ENCODE data around the gene GOT1. TPM values are rescaled to one million over a fixed set of nuclear protein-coding genes. Genes with fewer than 3 reads are reported as not detected.

Gene GOT1
- total RNA-seq, 2 donors from 2014 or later, result 13.2 to 13.4 TPM

- DNase-seq (ENCODE audit: low spot score), result no peak
- intact Hi-C loops (cut with DNase I), result no loop called here
Measured at GRCh38 chr10:99410146-99410545, 20.3 kb downstream of the GOT1 start.

GRCh38 chr10:99406149-99406548 is 24.3 kb downstream of the GOT1 start:
- no peak for DNase-seq (ENCODE audit: low spot score)
- intact Hi-C loops (cut with DNase I), result no loop called here

- intact Hi-C loops (cut with DNase I), result no loop called here
- no peak for DNase-seq (ENCODE audit: low spot score)
Measured at GRCh38 chr10:99403674-99404073, 26.8 kb downstream of the GOT1 start.

- intact Hi-C loops (cut with DNase I), result no loop called here
- DNase-seq (ENCODE audit: low spot score), result no peak
Measured at GRCh38 chr10:99399664-99400063, 30.8 kb downstream of the GOT1 start.

DNA sequence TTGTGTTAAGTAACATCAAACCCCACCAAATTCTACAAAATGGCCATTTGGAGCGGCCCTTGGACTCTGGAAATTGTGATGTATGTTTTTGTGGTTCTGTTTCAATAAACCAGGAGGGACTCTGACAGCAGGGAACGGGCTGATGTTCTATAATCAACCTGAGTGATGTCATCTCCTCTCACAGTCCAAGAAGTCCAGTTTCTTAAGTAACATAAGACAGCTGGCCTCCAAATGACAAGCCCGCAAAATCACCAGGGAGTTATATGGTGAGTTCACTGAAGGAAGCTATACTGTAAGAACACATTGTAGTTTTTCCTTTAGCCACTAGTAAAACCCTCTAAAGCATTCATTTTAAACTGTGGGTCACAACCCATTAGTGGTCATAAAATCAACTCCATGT is 34.0 kb downstream of the GOT1 start:
- DNase-seq (ENCODE audit: low spot score), result no peak
- intact Hi-C loops (cut with DNase I), result no loop called here

- DNase-seq (ENCODE audit: low spot score), result no peak
- intact Hi-C loops (cut with DNase I), result no loop called here
Measured at GRCh38 chr10:99395750-99396445, 34.5 kb downstream of the GOT1 start.

DNA sequence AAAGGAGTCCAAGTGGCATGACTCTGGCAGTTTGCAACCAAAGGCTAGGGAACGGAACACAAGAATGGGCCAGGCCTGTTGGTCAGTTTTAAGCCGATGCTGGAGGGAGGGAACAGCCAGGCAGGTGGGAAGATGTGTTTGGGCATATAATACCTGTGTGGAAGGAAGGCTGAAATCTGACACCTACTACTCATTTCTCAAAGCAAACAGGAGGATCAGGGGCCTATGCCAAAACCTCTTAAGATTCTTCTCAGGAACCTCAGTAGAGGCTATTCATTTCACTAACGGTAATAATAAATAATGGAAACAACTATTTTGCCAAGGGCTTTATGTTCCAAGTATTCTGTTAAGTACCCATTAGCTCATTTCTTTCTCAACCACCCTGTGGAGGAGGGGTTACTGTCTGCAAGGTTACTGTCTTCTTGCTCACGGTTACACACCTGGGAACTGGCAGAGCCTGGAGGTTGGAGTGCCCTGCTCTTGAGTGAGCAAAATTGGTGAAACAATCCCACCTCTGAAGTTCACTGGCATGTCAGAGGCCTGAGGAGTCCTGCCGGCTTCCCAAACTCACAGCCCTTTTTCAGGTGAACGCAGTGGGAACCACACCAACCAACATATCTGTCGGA is 35.5 kb downstream of the GOT1 start:
- no peak for DNase-seq (ENCODE audit: low spot score)
- intact Hi-C loops (cut with DNase I), result no loop called here

GRCh38 chr10:99394256-99394655 is 36.2 kb downstream of the GOT1 start:
- no peak for DNase-seq (ENCODE audit: low spot score)

GRCh38 chr10:99393683-99394082 is 36.7 kb downstream of the GOT1 start:
- intact Hi-C loops (cut with DNase I), result no loop called here
- no peak for DNase-seq (ENCODE audit: low spot score)

More at GRCh38 chr10:99394256-99394655, 36.2 kb downstream of the GOT1 start:
- intact Hi-C loops (cut with DNase I), result no loop called here

GRCh38 chr10:99393036-99393435 is 37.4 kb downstream of the GOT1 start:
- intact Hi-C loops (cut with DNase I), result no loop called here
- no peak for DNase-seq (ENCODE audit: low spot score)

DNA sequence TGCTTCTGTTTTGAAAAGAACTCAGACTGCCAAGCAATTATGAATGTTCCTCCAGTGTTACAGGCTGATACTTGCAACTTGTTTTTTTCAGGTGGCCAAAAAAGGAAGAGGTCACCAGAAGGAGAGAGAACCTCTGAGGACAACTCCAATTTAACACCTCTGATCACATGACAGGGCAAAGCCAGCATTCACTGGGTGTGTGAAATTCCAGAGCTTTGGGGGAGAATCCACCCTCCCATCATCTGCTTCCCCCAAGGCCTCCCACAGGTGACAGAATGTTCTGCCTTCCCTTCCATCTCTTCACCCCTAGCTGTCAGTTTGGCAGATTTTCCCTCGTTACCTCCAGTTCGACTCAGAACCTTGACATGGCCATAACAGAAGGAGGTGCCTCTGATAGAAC is 39.1 kb downstream of the GOT1 start:
- intact Hi-C loops (cut with DNase I), result no loop called here
- DNase-seq (ENCODE audit: low spot score), result no peak

DNA sequence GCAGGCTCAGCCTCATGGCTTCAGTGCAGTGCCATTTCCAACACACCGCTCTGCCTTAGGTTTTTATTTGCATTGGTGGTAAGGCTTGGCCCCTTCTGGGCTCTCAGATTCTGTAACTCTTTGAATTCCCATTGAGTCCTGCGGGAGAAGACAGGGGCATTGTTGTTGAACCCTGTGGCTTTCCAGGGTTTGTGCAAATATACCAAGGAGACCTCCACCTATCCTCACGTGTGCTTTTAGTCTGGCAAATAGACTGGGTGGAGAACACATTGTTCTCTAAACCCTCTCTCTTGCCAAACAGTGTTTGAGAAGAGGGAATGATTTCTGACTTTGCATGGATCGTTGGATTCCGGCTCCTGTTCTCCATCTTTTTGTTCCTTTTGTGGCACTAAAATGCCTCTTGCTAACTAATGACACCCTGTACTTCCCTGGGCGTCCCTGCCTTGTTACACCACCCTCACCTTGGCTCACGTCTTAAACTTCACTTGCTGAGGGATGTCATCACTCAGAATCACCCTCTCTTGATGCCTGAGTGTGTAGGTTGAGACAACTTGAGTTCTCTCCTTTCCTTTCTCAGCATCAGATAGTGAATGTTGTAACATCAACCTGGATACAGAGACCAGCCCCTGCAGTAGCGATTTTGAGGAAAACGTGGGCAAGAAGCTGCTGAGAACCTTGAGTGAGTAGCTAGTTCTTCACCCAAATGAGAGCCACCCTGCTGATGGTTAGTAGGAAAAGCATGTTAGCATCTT is 40.5 kb downstream of the GOT1 start:
- intact Hi-C loops (cut with DNase I), result no loop called here
- DNase-seq (ENCODE audit: low spot score), result no peak

GRCh38 chr10:99387541-99387940 is 42.9 kb downstream of the GOT1 start:
- no peak for DNase-seq (ENCODE audit: low spot score)
- intact Hi-C loops (cut with DNase I), result no loop called here

- no peak for DNase-seq (ENCODE audit: low spot score)
- intact Hi-C loops (cut with DNase I), result no loop called here
Measured at GRCh38 chr10:99387071-99387470, 43.4 kb downstream of the GOT1 start.

GRCh38 chr10:99382176-99382575 is 48.2 kb downstream of the GOT1 start:
- DNase-seq (ENCODE audit: low spot score), result no peak
- intact Hi-C loops (cut with DNase I), result no loop called here

DNA sequence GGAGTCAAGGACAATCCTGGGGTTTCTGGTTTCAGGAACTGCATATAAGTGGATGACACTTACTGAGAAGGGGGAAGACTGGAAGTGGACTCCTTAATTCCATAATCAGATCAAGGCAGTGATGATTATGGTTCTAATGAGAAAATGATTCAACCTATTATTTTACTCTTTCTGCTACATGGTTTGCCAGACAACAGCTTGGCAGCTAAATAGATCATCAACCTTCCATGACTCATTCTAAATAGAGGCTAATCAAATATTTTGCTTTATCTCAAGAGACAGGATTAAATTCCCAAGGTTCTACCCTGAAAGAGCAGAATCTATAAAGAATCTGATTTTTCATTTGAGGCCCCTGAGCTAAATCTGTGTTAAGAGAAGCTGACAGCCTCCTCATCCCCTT is 55.0 kb downstream of the GOT1 start:
- DNase-seq (ENCODE audit: low spot score), result no peak
- intact Hi-C loops (cut with DNase I), result no loop called here

DNA sequence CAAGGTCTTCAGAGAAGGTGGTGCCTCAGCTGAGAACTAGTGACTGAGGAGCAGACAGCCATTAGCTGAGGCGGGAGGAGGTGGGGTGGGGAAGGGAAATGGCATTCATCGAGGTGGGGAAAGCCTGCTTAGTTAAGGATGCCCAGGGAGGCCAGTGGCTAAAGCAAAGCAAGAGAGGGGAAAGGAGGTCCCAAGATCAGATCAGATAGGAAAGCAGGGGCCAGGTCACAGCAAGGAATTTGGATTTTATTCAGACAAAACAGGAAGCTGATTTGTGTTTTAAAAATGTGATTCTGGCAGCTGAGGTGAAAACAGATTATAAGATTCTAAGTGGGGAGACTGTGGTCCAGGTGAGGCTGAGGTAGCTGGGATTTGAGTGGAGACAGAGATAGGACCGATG is 55.5 kb downstream of the GOT1 start:
- intact Hi-C loops (cut with DNase I), result loop anchor here in 1 of 2 donors (5.0 kb wide), 1 partner anchor 1353 kb away; no protein-coding TSS in a partner anchor
- no peak for DNase-seq (ENCODE audit: low spot score)

GRCh38 chr10:99374526-99374925 is 55.9 kb downstream of the GOT1 start:
- intact Hi-C loops (cut with DNase I), result loop anchor here in 1 of 2 donors (5.0 kb wide), 1 partner anchor 1352 kb away; no protein-coding TSS in a partner anchor
- DNase-seq (ENCODE audit: low spot score), result no peak

DNA sequence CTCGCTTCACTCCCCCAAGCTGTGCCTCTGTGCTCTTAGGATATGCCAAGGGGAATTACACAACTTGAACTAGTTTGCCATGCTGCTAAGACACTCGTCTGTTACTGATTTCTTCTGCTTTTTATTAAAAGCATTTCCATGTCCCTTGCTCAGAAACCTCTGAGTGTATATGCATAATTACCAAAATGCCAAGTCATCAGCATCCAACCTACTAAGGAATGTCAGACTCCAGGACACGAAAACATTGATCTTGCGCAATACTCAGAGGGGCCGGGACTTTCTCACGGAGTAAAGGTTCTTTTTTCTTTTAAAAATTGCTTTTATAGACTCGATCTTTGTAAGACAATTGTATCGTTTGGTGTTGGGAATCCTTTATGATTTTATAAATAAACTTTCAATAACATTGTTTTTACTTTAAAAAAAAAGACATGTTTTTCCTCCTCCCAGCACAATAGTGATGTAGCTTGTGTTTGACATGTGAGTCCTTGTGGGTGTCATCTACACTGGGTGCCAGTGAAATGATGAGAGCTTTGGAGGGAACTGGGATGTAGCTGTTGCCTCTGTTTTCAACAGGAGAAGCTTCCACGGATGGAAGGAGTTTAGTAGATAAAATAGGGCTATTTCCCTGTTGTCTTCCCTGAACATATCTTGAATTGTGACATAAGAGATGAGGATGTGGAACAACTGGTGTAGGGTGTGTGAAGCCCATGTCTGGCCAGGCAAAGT is 57.7 kb downstream of the GOT1 start:
- DNase-seq (ENCODE audit: low spot score), result no peak
- intact Hi-C loops (cut with DNase I), result loop anchor here in 1 of 2 donors (5.0 kb wide), 1 partner anchor 1350 kb away; no protein-coding TSS in a partner anchor

GRCh38 chr10:99370993-99371392 is 59.4 kb downstream of the GOT1 start:
- intact Hi-C loops (cut with DNase I), result loop anchor here in 1 of 2 donors (5.0 kb wide), 1 partner anchor 1349 kb away; no protein-coding TSS in a partner anchor
- DNase-seq (ENCODE audit: low spot score), result no peak
